T-helper 2 cell (primary cell): ENCODE results near the gene SURF6.
"Not testable (repeated sequence)": the region's sequence is repeated elsewhere in the genome, so short reads cannot be mapped to it uniquely, and the experiment has no call there.

Experiments
- DNase-seq, 5 experiments: peaks; one replicate each; pipeline versions ENCODE4 v3.0.0 to v3.0.0-alpha.2; 2012 to 2022

SURF6 gene

DNA sequence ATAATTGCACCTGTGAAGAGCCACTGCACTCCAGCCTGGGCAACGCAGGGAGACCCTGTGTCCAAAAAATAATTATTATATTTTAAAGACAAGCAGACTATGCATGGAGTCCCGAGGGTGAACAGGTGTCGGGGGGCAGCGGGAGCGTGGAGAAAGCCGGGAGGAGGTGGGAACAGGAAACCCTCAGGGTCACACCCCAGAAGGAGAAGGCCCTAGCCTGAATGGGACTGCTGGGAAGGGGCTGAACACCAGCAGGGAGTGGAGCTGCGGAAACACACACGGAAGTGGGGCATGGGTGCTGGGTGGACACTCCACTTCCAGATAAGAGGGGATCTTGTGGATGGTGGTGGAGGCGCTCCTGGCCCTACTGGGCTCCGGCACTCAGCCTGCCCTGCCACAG is 12.8 kb downstream of the SURF6 start:
- DNase-seq: no peak

DNA sequence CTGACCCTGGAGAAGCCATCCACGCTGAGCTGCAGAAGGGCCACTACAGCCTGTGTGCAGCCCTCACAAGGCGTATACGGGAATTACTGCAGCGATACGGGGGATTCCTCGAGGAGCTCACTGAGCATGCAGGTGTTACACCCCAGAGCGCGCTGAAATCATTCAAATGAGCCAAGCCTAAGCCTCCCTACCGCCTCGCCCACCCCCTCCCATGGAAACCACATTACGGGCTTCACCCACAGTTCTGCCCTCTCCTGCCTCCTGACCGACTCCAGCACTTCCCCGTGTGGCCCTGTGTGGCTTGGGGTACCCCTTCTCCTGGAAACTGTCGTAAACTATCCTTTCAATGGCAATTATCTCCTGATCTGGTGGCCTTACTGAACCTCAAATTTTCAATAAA is 13.3 kb downstream of the SURF6 start:
- DNase-seq: no peak

DNA sequence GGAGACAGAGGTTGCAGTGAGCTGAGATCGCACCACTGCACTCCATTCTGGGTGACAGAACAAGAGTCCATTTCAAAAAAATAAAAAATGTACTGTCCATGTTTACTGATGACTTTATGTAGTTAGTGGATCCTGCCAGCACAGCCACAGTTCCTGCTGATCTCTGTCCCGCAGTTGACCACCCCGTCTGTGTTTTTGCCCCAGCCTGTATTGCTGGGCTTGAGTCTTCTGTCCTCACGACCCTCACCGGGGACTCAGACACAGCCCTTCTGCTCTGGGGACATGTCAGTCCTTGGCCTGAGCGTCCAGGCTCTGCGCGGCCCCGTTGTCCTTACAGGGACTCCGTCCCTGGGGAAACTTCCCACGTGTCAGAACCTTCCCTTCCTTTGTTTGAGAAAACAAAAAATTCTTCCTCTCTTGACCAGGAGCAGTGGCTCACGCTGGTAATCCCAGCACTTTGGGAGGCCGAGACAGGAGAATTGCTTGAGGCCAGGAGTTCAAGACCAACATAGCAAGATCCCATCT is 14.5 kb downstream of the SURF6 start:
- no peak for DNase-seq

DNA sequence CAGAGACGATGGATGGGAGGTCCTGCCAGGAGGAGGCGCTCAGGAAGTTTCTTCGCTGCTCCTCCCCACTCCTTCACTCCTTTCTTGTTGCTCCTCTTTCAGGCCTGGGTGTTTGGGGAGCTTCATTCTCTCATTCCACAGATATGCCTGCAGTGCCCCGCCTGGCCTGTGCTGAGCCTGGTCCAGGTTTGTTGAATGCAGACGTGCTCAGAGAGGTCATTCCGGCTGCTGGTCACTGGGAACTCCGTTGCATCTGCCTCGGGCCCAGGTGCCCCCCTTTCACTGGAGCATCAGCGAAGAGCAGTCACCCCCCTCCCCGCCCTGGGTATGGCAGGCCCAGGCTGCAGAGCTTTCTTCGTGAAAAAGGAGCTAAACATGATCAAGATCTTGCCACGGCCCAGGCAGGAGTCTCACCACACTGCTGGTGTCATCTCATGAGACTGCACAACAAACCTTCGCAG is 15.5 kb downstream of the SURF6 start:
- DNase-seq: no peak

DNA sequence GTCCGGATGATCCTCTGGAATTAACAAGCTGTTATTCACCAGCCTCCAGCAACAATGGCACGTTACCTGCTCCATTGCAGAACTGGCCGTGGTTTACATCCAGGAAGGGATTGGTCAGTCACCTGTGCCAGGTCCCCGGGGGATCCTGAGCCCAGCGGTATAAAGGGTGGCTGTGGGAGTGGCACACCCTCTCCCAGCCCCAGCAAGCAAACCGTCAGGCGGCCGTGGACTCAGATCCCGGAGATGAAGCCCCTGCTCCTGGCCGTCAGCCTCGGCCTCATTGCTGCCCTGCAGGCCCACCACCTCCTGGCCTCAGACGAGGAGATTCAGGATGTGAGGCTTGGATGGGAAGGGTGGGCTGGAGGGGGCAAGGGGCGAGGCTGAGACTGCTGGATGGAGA is 18.4 kb downstream of the SURF6 start:
- not testable (repeated sequence) for DNase-seq

DNA sequence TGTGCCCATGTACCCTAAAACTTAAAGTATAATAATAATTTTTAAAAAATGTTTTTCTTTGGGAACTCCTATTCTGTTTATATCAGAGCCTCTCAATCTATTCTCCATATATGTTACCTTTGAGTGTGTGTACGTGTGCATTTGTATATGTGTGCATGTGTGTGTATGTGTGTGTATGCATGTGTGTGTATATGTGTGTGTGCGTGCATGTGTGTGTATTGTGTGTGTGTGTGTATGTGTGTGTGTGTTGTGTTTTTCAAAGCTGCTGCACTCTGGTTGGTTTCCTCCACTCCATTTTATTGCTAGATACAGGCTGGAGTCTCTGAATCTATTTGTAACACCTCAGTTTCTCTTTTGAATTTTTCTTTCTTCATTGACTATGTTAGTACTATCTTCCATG is 20.0 kb downstream of the SURF6 start:
- no peak for DNase-seq

DNA sequence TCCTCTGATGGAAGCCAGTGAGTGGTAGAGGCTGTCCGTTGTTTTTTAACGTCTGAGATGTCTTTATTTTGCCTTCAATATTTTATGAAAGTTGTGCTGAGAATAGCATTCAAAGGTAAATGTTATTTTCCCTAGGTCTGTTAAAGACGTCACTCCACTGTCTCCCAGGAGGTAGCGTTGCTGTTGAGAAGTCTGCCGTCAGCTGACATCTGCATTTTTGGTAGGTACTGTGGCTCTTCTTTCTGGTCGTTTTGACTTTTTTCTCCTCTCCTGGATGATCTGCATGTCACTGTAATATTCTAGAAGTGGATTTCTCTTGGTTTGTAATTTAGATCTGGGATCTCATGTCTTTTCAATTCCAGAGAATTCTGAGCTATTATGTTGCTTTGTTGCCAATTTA is 26.4 kb downstream of the SURF6 start:
- no peak for DNase-seq

DNA sequence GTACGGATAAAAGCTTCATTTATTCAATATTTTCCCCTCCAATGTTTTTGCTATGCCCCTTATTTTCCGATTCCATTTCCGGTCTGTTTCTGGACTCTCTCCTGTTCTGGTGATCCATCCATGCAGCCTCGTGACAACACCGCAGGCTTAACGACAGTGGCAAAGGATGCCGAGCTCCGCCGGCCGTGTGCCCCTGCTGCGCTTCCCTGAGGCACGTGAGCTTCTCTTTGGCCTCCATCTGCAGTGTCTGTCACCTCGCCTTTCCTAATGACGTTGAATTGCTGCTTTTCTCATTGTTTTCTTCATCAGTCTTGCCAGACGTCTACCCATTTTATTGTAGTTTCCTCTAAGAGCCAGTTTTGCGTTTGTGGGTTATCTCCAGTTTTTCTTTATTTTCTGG is 28.7 kb downstream of the SURF6 start:
- no peak for DNase-seq

DNA sequence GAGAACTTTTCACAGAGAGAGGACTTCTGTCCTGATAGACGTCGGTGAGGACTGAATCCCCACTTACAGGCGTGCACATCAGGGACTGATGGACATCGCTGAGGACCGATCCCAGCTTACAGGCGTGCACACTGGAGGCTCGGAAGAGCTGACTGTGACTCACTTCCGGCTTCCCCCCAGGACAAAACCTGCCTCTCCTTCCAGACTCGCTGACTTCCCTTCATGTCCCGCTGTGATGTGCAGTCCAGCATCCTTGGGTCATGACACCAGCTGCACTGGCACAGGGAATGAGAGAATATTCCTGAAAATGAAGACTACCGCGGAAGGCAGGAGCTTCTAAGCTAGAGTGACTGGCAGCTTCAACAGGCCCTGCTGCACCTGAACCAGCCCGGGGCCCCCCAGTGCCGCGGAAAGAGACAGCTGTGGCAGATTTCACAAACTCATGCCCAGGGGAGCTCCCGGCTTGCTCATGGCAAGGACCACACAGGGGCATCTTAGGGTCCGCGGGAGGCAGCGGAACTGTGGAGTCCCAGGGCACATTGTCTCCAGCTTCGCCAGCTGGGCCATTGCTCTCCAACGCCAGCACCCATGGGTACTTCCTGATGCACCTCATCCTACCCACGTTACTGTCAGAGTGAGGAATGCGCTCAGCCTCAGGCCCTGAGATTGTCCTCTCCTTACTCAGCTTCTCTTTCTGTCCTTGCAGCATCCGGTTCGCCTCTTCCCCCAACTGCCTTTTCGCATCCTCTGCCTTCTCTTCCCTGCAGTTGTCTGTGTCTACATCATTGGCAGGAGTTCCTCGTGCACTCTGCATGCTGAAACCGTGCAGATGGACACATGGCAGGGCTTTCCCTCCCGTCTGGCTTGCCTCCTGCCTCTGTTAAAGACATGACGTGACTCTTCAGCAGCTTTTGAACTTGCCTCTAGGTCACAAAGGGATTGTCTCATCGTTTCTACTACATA is 29.5 kb downstream of the SURF6 start:
- no peak for DNase-seq

DNA sequence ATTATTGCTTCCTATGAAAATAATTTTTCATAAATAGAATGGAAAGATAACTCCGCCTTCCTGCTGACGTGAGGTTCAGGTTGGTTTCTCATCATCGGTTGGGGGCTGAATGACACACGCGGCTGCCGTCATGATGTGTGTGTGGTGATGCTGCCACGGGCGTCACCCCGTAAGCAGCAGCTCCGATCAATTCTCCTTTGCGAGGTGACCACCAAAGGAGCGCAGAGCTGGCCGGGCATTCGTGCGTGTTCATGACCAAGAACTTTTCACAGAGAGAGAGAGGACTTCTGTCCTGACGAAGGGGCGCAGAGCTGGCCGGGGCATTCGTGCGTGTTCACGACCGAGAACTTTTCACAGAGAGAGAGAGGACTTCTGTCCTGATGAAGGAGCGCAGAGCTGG is 30.3 kb downstream of the SURF6 start:
- DNase-seq: no peak

DNA sequence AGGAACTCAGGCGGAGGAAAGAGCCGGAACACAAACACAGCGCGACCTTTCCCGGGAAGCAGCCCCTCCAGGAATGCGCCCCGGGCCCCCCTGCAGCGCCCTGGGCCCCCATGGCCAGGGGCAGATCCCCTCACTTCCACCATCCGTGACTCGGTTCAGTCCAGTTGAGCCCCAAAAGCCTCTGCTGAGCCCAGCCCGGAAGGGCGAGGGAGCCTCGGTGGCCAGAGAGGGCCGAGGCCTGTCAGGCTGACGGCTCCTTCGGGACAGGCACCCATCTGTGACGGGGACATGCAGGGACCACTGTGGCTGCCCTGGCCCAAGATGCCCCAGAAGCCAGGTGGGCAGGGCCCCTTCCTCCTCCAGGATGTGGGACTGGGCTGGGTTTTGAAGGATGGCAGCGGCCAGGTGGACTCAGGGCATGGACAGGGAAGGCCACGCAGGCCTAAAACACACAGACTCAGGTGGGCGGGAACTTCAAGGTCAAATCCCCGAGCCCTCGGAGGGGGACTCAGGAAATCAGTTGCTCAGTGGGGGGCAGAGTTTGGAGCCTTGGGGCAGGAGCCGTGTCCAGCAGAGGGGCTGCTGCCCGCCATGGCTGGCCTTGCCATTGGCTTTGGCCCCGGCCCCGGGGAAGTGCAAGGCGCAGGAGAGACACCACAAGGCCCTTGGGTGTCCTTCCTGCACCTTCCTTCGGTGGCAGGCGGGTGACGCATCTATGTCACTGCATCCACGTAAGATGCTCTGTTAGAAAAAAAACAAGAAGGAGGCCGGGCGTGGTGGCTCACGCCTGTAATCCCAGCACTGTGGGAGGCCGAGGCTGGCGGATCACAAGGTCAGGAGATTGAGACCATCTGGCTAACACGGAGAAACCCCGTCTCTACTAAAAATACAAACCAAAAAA is 31.3 kb downstream of the SURF6 start:
- DNase-seq: no peak

DNA sequence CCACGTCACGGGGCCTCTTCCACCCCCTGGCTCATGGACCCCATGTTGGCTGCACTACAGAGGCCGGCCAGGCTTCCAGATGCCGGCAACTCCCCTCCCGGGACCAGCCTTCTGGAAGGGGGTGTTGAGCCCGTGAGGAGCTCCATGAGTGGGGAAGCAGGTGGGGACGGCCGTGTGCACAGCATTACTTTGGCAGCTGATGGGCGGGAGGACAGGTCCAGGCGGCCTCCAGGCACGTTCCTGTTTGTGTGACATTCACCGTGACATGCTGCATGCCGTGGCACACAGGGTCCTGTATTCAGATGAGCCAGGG is 31.9 kb downstream of the SURF6 start:
- DNase-seq: no peak

DNA sequence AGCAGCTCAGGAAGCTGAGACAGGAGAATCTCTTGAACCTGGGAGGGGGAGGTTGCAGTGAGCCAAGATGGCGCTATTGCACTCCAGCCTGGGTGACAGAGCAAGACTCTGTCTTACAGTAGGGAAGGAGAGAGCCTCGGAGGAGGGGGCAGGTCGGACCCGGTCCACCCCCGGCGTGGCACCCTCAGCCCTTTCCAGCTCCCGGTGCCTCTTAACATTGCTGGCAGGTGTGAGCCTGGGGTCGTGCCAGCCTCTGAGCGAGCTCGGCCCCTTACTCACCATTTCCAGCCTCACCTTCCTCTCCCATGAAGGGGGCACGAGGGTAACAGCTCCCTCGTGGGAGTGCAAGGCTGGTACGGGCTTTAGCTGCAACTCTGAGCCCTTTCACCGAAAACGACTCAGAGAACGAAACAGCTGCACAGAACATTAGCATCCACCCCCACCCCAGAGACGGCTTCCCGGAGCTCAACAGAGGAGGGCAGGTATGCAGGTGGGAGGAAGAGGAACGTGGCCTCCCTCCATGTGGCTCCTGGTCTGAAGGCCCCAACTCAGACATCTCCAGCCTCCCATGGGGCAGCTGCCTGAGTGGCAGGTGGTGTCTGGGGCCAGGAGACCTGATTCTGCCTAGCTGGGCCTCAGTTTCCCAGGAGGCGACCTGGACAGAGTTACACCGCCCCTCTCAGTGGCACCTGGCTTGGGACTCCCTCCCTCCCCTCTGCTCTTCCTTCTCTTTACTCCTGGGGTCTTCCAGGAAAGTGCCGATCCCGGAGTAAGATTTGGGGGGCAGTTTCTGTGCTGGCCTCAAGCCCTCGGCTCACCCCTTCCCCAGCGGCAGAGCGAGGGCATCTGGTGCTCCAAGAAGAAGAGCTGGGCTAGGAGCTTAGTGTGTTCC is 32.5 kb downstream of the SURF6 start:
- DNase-seq: no peak

DNA sequence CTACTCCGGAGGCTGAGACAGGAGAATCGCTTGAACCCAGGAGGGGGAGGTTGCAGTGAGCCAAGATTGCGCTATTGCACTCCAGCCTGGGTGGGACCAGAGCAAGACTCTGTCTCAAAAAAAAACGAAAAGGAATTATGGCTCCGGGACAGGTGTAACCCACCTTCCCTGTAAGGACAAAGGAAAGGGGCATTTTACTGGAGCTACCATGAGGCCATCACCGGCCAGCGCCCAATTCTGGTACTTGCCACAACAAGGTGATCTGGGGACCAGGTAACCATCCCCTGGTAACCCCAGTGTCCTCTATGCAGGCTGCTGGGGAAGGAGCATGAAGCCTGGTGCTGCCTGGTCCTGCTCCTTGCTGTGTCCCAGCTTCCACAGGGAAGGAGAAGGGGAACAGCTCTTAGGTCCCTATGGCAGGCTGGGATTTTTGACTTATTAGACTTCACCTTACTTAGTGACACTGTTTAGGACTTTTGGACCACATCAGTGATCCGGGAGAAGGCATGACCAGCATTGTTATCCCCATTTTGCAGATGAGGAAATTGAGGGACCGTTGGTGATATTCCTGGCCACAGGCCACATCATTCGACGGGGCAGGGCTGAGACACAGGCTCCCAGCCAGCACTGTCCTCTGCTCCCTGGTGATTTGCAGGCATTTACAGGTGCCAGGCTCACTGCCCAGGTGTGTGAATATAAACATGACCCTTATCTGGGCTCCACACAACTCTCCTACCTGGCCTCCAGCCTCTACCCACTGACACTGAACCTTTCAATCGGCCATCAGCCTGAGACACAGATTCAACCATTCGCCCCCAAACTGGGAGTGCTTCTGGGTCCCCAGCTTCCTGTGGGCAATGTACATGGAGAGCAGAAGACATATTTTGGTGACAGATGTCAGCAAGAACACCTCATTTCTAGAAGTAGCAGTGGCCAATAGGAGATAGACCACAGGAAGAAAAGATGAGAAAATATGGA is 34.4 kb downstream of the SURF6 start:
- no peak for DNase-seq

DNA sequence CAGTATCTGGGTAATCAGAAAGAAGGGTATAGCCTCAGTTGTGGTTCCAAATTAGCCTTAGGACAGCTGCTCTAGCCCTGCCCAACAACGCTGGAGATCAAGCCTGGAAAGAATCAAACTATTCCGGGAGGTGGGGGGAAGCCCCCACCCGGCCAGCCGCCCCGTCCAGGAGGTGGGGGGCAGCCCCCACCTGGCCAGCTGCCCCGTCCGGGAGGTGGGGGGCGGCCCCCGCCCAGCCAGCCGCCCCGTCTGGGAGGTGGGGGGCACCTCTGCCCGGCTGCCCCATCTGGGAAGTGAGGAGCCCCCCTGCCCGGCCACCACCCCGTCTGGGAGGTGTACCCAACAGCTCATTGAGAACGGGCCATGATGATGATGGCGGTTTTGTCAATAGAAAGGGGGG is 36.0 kb downstream of the SURF6 start:
- DNase-seq: not testable (repeated sequence)

DNA sequence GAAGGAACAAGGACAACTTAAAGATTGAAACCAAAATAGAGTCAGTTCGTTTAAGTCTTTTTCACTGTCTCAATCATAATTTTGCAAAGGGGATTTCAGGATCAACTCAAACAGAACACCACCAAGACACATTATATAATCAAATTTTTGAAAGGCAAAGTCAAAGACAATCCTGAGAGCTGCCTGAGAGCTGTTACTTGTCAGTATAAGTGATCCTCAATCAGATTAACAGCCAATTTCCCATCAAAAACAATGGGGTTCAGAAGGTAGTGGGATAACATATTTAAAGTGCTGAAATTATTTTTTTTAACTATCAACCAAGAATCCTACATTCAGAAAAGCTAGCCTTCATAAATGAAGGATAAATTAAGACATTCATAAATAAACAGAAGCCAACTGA is 41.7 kb downstream of the SURF6 start:
- DNase-seq: no peak

DNA sequence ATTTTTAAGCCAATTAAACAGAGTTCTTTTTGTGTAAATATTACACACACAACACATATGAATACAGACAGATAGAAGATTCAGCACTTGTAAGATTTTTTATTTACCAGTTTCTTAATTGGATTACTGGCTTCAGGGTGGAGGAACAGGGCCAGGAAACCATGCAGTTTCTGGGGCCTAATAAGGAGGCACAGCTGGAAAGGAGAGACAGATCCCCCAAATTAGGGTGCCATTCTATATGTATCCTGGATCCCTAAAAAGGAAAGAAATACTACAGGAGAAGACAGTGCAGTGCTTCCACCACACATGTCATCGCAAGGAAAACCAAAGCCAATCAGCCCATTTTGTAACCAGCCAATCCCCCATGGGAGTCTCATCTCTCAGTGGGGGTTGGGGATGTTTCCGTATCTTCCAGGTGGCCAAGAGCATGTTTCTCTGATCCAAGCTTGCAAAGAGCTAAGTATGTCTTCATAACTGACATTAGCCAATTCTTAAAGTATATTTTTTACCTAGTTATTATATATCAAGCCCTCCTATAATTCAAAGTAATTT is 45.2 kb downstream of the SURF6 start:
- no peak for DNase-seq

DNA sequence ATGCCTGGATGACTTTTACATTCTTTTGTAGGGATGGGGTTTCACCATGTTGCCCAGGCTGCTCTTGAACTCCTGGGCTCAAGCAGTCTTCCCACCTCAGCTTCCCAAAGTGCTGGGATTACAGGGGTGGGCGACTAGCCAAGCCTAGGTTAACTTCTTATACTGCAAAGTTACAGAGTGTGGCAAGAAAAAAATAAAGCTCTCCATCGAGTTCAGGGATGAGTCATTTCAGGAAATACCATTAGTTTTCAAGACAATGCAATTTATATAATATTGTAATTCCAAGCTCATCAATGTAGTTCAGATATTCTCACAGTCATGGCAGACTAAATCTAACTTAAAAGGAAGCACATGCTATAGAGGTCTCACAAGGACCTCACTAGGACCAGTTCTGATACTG is 49.5 kb downstream of the SURF6 start:
- no peak for DNase-seq

DNA sequence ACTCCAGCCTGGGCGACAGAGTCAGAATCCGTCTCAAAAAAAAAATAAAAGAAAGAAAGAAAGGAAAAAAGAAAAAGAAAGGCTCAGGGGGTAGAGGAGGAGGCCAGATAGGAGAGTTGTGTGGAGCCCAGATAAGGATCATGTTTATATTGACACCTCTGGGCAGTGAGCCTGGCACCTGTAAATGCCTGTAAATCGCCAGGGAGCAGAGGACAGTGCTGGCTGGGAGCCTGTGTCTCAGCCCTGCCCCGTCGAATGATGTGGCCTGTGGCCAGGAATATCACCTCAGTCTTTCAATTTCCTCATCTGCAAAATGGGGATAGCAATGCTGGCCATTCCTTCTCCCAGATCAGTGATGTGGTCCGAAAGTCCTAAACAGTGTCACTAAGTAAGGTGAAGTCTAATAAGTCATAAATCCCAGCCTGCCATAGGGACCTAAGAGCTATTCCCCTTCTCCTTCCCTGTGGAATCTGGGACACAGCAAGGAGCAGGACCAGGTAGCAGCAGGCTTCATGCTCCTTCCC is 50.7 kb downstream of the SURF6 start:
- DNase-seq: no peak

DNA sequence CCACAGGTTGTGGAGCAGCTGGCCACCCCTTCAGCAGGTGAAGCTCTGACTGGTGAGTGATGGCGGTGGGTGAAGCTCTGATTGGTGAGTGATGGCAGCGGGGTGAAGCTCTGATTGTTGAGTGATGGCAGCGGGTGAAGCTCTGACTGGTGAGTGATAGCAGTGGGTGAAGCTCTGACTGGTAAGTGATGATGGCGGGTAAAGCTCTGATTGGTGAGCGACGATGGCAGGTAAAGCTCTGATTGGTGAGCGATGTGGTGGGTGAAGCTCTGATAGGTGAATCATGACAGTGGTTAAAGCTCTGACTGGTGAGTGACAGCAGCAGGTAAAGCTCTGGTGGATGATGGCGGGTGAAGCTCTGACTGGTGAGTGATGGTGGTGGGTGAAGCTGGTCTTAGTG is 51.6 kb downstream of the SURF6 start:
- DNase-seq: no peak
